Stimulated activated CD8-positive, alpha-beta memory T cell treated with anti-CD3 and anti-CD28 coated beads, Interleukin-2, amount 100 ng/mL, for 1 hour (primary cell): ENCODE measurements around the gene PCOLCE2.

Experiments used
- DNase-seq, 2 donors: peaks; one replicate each; pipeline ENCODE4 v3.0.0-alpha.2; 2020; ENCODE audit warnings: low read depth in 2 of 2

Gene PCOLCE2

GRCh38 chr3:142809259-142809658 is 79.6 kb downstream of the PCOLCE2 start:
- no peak for DNase-seq

- no peak for DNase-seq
Observed at GRCh38 chr3:142808103-142808917, 80.6 kb downstream of the PCOLCE2 start.

- DNase-seq, result no peak
Observed at GRCh38 chr3:142802891-142803290, 86.0 kb downstream of the PCOLCE2 start.

GRCh38 chr3:142801746-142802145 is 87.1 kb downstream of the PCOLCE2 start:
- DNase-seq, result no peak

GRCh38 chr3:142796823-142797222 is 92.1 kb downstream of the PCOLCE2 start:
- DNase-seq, result no peak

- DNase-seq, result no peak
Observed at GRCh38 chr3:142795332-142795731, 93.6 kb downstream of the PCOLCE2 start.

GRCh38 chr3:142794508-142794907 is 94.4 kb downstream of the PCOLCE2 start:
- DNase-seq, result no peak

GRCh38 chr3:142787719-142788118 is 101.2 kb downstream of the PCOLCE2 start:
- no peak for DNase-seq

GRCh38 chr3:142785996-142786395 is 102.9 kb downstream of the PCOLCE2 start:
- no peak for DNase-seq

- DNase-seq, result no peak
Observed at GRCh38 chr3:142784228-142784627, 104.7 kb downstream of the PCOLCE2 start.

GRCh38 chr3:142782616-142783015 is 106.3 kb downstream of the PCOLCE2 start:
- no peak for DNase-seq

GRCh38 chr3:142779591-142779990 is 109.3 kb downstream of the PCOLCE2 start:
- DNase-seq, result no peak

GRCh38 chr3:142778541-142778940 is 110.3 kb downstream of the PCOLCE2 start:
- no peak for DNase-seq

GRCh38 chr3:142777927-142778326 is 111.0 kb downstream of the PCOLCE2 start:
- DNase-seq, result no peak

- no peak for DNase-seq
Observed at GRCh38 chr3:142768338-142768737, 120.5 kb downstream of the PCOLCE2 start.
